PC-9 (cell line): ENCODE measurements around the gene BCAS3. TPM values are rescaled to one million over a fixed set of nuclear protein-coding genes. Genes with fewer than 3 reads are reported as not detected.

ENCODE experiments used
- BruUV-seq: library from RNA; stranded (reverse); fragments of 400-500 nt; replicated peaks from 2 replicates; lab custom pipeline; 2021; lab: Mats Ljungman, UMichigan
- CTCF ChIA-PET: fragments of 300-600 bp; sonication (Branson Sonifier 250); formaldehyde crosslinking; loops from one replicate; lab custom pipeline; 2022; ENCODE audit warnings: antibody characterized with exemption; lab: Charles Lee
- POLR2A ChIA-PET: fragments of 300-600 bp; sonication (Branson Sonifier 250); formaldehyde crosslinking; loops from one replicate; lab custom pipeline; 2022; ENCODE audit warnings: antibody characterized with exemption; ENCODE audit not compliant: unreplicated experiment; lab: Charles Lee
- DNase-seq, 2 experiments: peaks; one replicate each; pipeline versions ENCODE4 v3.0.0 to v3.0.0-alpha.2; 2015 to 2022; ENCODE audit warnings: mixed read lengths in 1 of 2
- H2AFZ ChIP-seq: fragments of 200-600 bp; sonication (generic); 2 replicates; pipeline ENCODE4 v1.8.1; 2017; ENCODE audit warnings: antibody characterized with exemption
- H3F3A ChIP-seq: fragments of 200-600 bp; sonication (generic); 2 replicates; pipeline ENCODE4 v1.8.1; 2017; ENCODE audit warnings: antibody characterized with exemption, mild to moderate bottlenecking, low read depth; ENCODE audit not compliant: insufficient read depth
- H3K27ac ChIP-seq: fragments of 200-600 bp; sonication (generic); 2 replicates; pipeline ENCODE4 v1.6.1; 2016; ENCODE audit warnings: mixed run types
- H3K27me3 ChIP-seq: fragments of 200-600 bp; sonication (generic); 2 replicates; pipeline ENCODE4 v1.6.1; 2016; ENCODE audit warnings: low read depth, mixed run types; ENCODE audit not compliant: insufficient read depth
- H3K36me3 ChIP-seq: fragments of 200-600 bp; sonication (generic); 2 replicates; pipeline ENCODE4 v1.6.1; 2016; ENCODE audit warnings: low read depth, mixed run types
- H3K4me1 ChIP-seq: fragments of 200-600 bp; sonication (generic); replicated peaks from 2 replicates; pipeline ENCODE4 v1.6.1; 2016; ENCODE audit warnings: mixed run types; ENCODE audit not compliant: insufficient read depth
- H3K4me2 ChIP-seq: fragments of 200-600 bp; sonication (generic); 2 replicates; pipeline ENCODE4 v1.6.1; 2017; ENCODE audit warnings: mixed run types
- H3K4me3 ChIP-seq: fragments of 200-600 bp; sonication (generic); 2 replicates; pipeline ENCODE4 v1.6.1; 2016; ENCODE audit warnings: mixed run types
- H3K79me2 ChIP-seq: fragments of 200-600 bp; sonication (generic); 2 replicates; pipeline ENCODE4 v1.6.1; 2017; ENCODE audit warnings: low read depth, mixed run types
- H3K9me2 ChIP-seq: fragments of 200-600 bp; sonication (generic); 2 replicates; pipeline ENCODE4 v1.8.1; 2017; ENCODE audit warnings: mild to moderate bottlenecking; ENCODE audit not compliant: insufficient read depth
- H3K9me3 ChIP-seq: fragments of 200-600 bp; sonication (generic); 2 replicates; pipeline ENCODE4 v1.8.1; 2016; ENCODE audit warnings: low read depth; ENCODE audit not compliant: insufficient read depth
- H4K20me1 ChIP-seq: fragments of 200-600 bp; sonication (generic); 2 replicates; pipeline ENCODE4 v1.8.1; 2017; ENCODE audit not compliant: insufficient read depth
- CTCF ChIP-seq: fragments of 200-600 bp; sonication (generic); conservative IDR thresholded peaks from 2 replicates; pipeline ENCODE4 v1.6.1; 2017; ENCODE audit warnings: mixed run types, antibody characterized with exemption, mild to moderate bottlenecking, moderate library complexity
- EZH2 ChIP-seq: fragments of 200-600 bp; sonication (generic); IDR thresholded peaks from 2 replicates; pipeline ENCODE4 v1.8.0; 2017; ENCODE audit warnings: antibody characterized with exemption, low read depth
- intact Hi-C: fragments of 100-400 bp; cut with micrococcal nuclease; formaldehyde crosslinking; loops from one replicate; pipeline ENCODE4 v1.10.0; 2022; ENCODE audit not compliant: unreplicated experiment
- total RNA-seq: library from RNA; stranded (reverse); gene quantifications from 2 replicates; pipeline ENCODE4 v1.2.3, GENCODE V29; 2021

BCAS3 gene
- total RNA-seq, 1 experiment from 2014 or later = 26.0 TPM

GRCh38 chr17:61382796-61383688 is 705.4 kb downstream of the BCAS3 start:
- H3K4me3 ChIP-seq = no peak overlapping the region
- DNase-seq = no peak
- no peaks in the 10 kb centered on the region; the same call in 1 of the 2 replicates for H4K20me1 ChIP-seq
- no peaks in the 10 kb centered on the region for H3K79me2 ChIP-seq
- POLR2A ChIA-PET = no interaction called here
- no peaks in the 10 kb centered on the region for H3K27me3 ChIP-seq
- H2AFZ ChIP-seq = no peak overlapping the region
- no peaks in the 10 kb centered on the region for H3K9me3 ChIP-seq
- H3F3A ChIP-seq = no peaks in the 10 kb centered on the region
- no peak overlapping the region for H3K27ac ChIP-seq
- intact Hi-C loops = no loop called here
- no peaks in the 10 kb centered on the region for H3K9me2 ChIP-seq
- CTCF ChIA-PET = no interaction called here
- no peaks in the 10 kb centered on the region for H3K4me1 ChIP-seq
- TF ChIP-seq CTCF (no peak), EZH2 (no peak)
- BruUV-seq = no TSS peak
- no peak overlapping the region for H3K4me2 ChIP-seq
- no peaks in the 10 kb centered on the region for H3K36me3 ChIP-seq

GRCh38 chr17:61383689-61384201 is 706.1 kb downstream of the BCAS3 start:
- CTCF ChIA-PET = no interaction called here
- Histone ChIP-seq H3K4me3 (no peak overlapping the region), H2AFZ (no peak overlapping the region), H3K79me2 (no peaks in the 10 kb centered on the region), H4K20me1 (no peaks in the 10 kb centered on the region; the same call in 1 of the 2 replicates), H3F3A (no peaks in the 10 kb centered on the region), H3K27ac (no peak overlapping the region), H3K4me1 (no peaks in the 10 kb centered on the region), H3K9me3 (no peaks in the 10 kb centered on the region), H3K9me2 (no peaks in the 10 kb centered on the region), H3K4me2 (no peak overlapping the region), H3K36me3 (no peaks in the 10 kb centered on the region), H3K27me3 (no peaks in the 10 kb centered on the region)
- POLR2A ChIA-PET = no interaction called here
- intact Hi-C loops = no loop called here
- no peak for DNase-seq
- no TSS peak for BruUV-seq
- TF ChIP-seq CTCF (no peak), EZH2 (no peak)

GRCh38 chr17:61384354-61384691 is 706.7 kb downstream of the BCAS3 start:
- intact Hi-C loops = no loop called here
- ChIA-PET CTCF (no interaction called here), POLR2A (no interaction called here)
- H3K4me3 ChIP-seq = no peak overlapping the region
- no peak overlapping the region for H3K27ac ChIP-seq
- H3K4me1 ChIP-seq = no peaks in the 10 kb centered on the region
- H3K27me3 ChIP-seq = no peaks in the 10 kb centered on the region
- TF ChIP-seq EZH2 (no peak), CTCF (no peak)
- H3K36me3 ChIP-seq = no peaks in the 10 kb centered on the region
- no peaks in the 10 kb centered on the region; the same call in 1 of the 2 replicates for H4K20me1 ChIP-seq
- H2AFZ ChIP-seq = no peak overlapping the region
- BruUV-seq = no TSS peak
- H3K79me2 ChIP-seq = no peaks in the 10 kb centered on the region
- DNase-seq = no peak
- H3K4me2 ChIP-seq = no peak overlapping the region
- no peaks in the 10 kb centered on the region for H3K9me3 ChIP-seq
- H3K9me2 ChIP-seq = no peaks in the 10 kb centered on the region
- no peaks in the 10 kb centered on the region for H3F3A ChIP-seq
